HG03432 (cell line): Measurements from ENCODE around the gene P2RY4.
"Not testable (repeated sequence)": the region's sequence is repeated elsewhere in the genome, so short reads cannot be mapped to it uniquely, and the experiment has no call there.

Source experiments
- ATAC-seq: cut with Tn5 transposase; IDR thresholded peaks from one replicate; pipeline ENCODE4 v1.9.1; 2021; ENCODE audit warnings: mild to moderate bottlenecking, moderate library complexity; ENCODE audit not compliant: unreplicated experiment

Gene P2RY4

GRCh38 chrX:70260104-70260503 lies at the start of gene P2RY4:
Gene P2RY4 (minus strand): TSS chrX:70260204. CDS start chrX:70259624, 580 bp downstream.
- ATAC-seq: no peak

- no peak for ATAC-seq
These were observed 41.7 kb upstream of the P2RY4 start for GRCh38 chrX:70301716-70302115.

GRCh38 chrX:70293621-70294020 lies 33.6 kb upstream of the P2RY4 start:
- ATAC-seq: no peak

GRCh38 chrX:70292788-70293187 lies 32.8 kb upstream of the P2RY4 start:
- ATAC-seq: no peak

GRCh38 chrX:70289793-70290770 lies 30.1 kb upstream of the P2RY4 start, which contains the start of the genes KIF4A and PDZD11:
Gene KIF4A (plus strand): TSS chrX:70290104. CDS start chrX:70290459, 355 bp downstream.
Gene PDZD11 (minus strand): TSS chrX:70289927. CDS start chrX:70289341, 586 bp downstream.
- peak; percentile 99 for ATAC-seq

- ATAC-seq: no peak
These were observed 29.3 kb upstream of the P2RY4 start for GRCh38 chrX:70289168-70289792.

GRCh38 chrX:70281951-70282350 lies 21.9 kb upstream of the P2RY4 start, which contains the start of gene RAB41:
Gene RAB41 (plus strand): TSS chrX:70282172. CDS start chrX:70282218, 46 bp downstream.
- ATAC-seq: no peak

GRCh38 chrX:70280573-70280972 lies 20.6 kb upstream of the P2RY4 start:
- ATAC-seq: no peak

GRCh38 chrX:70279081-70279480 lies 19.1 kb upstream of the P2RY4 start:
- ATAC-seq: no peak

GRCh38 chrX:70274029-70274428 lies 14.0 kb upstream of the P2RY4 start:
- not testable (repeated sequence) for ATAC-seq

- ATAC-seq: no peak
These were observed 8.0 kb upstream of the P2RY4 start, which contains the start of gene ARR3 for GRCh38 chrX:70268034-70268433. Gene ARR3 (plus strand): TSS chrX:70268334. CDS start chrX:70269386, 1,052 bp downstream.

GRCh38 chrX:70264784-70265183 lies 4.8 kb upstream of the P2RY4 start:
- no peak for ATAC-seq

GRCh38 chrX:70262952-70263567 lies 3.1 kb upstream of the P2RY4 start:
- ATAC-seq: peak; percentile 54

GRCh38 chrX:70257423-70258288 lies 2.3 kb downstream of the P2RY4 start:
- no peak for ATAC-seq

- no peak for ATAC-seq
These were observed 4.6 kb downstream of the P2RY4 start for GRCh38 chrX:70255452-70255851.

- ATAC-seq: no peak
These were observed 5.1 kb downstream of the P2RY4 start for GRCh38 chrX:70254909-70255308.

GRCh38 chrX:70254063-70254400 lies 6.0 kb downstream of the P2RY4 start:
- no peak for ATAC-seq

GRCh38 chrX:70253377-70254062 lies 6.5 kb downstream of the P2RY4 start:
- ATAC-seq: no peak

- no peak for ATAC-seq
These were observed 7.5 kb downstream of the P2RY4 start for GRCh38 chrX:70252491-70252890.

- ATAC-seq: no peak
These were observed 12.8 kb downstream of the P2RY4 start for GRCh38 chrX:70247252-70247651.
